ENCODE data around the gene CFAP68. TPM values are rescaled to one million over a fixed set of nuclear protein-coding genes. Genes with fewer than 3 reads are reported as not detected.

The CFAP68 gene
- total and polyA plus RNA-seq, 9 of the 15 experiments (the other 6 are each of a cell fraction or from before 2014, with no cell fraction given), result 22.8 to 72.3 (median 52.5) TPM

GRCh38 chr11:111926505-111927391 lies 47.4 kb downstream of the CFAP68 start (continued):
- TF ChIP-seq ZNF407 (IDR thresholded peaks at IDR 0.05; ENCODE audit: low read depth), result no peak
- no peak for TF ChIP-seq SMARCC2 (IDR thresholded peaks at IDR 0.05; ENCODE audit: low read depth)
- no peak for TF ChIP-seq ZFP36 (IDR thresholded peaks at IDR 0.05; ENCODE audit: low read depth, low read length, partially characterized antibody)
- no peak for TF ChIP-seq CCAR2 (IDR thresholded peaks at IDR 0.05; ENCODE audit: low read depth, low read length)
- no peak for TF ChIP-seq ETS2 (tag; IDR thresholded peaks at IDR 0.05; ENCODE audit: borderline replicate concordance, poor library complexity, severe bottlenecking)
- TF ChIP-seq MED1 (CRISPR knock-in tag; IDR thresholded peaks at IDR 0.05; ENCODE audit: borderline replicate concordance), result no peak
- no peak for TF ChIP-seq SIN3B (IDR thresholded peaks at IDR 0.05; ENCODE audit: low read depth)
- peak; percentile 64; the same call in 1 of the 2 replicates for TF ChIP-seq PML (IDR thresholded peaks at IDR 0.05; ENCODE audit: low read length)
- peak; percentile 60 for TF ChIP-seq POLR2H (tag; IDR thresholded peaks at IDR 0.05; ENCODE audit: low read depth)
- TF ChIP-seq RHOXF2B (CRISPR knock-in tag; conservative IDR thresholded peaks at IDR 0.05), result 0 out of 2 replicates have a peak, but pooled peaks have one; percentile 19
- TF ChIP-seq GATAD2B (IDR thresholded peaks at IDR 0.05; ENCODE audit: borderline replicate concordance), result no peak
- TF ChIP-seq SAFB2 (IDR thresholded peaks at IDR 0.05; ENCODE audit: borderline replicate concordance, low read depth, low read length, severe bottlenecking), result no peak
- no peak for TF ChIP-seq ZKSCAN8 (CRISPR knock-in tag; IDR thresholded peaks at IDR 0.05)
- TF ChIP-seq FOXJ2 (tag; IDR thresholded peaks at IDR 0.05), result 0 out of 2 replicates have a peak, but pooled peaks have one; percentile 46
- TF ChIP-seq ZNF174 (CRISPR knock-in tag; IDR thresholded peaks at IDR 0.05), result no peak
- no peak for TF ChIP-seq NUFIP1 (IDR thresholded peaks at IDR 0.05; ENCODE audit: partially characterized antibody)
- no peak for TF ChIP-seq ZBTB2 (IDR thresholded peaks at IDR 0.05)
